ENCODE measurements around the gene ALG1. TPM values are rescaled to one million over a fixed set of nuclear protein-coding genes. Genes with fewer than 3 reads are reported as not detected.
"Not testable (repeated sequence)": the region's sequence is repeated elsewhere in the genome, so short reads cannot be mapped to it uniquely, and the experiment has no call there.

ALG1 gene
- total RNA-seq, 1 experiment from 2014 or later: 19.6 TPM

GRCh38 chr16:5036228-5037156, 35.2 kb upstream of the ALG1 start:
- Histone ChIP-seq H3K4me3 (ENCODE audit: insufficient read depth, low read depth, low read length) (no peak overlapping the region), H3K27me3 (ENCODE audit: control insufficient read depth, insufficient read depth, low read length) (peaks cover 7% of the 10 kb centered on the region)
- DNase-seq: peak; percentile 85

GRCh38 chr16:5040451-5040850, 31.2 kb upstream of the ALG1 start:
- no peak overlapping the region for H3K4me3 ChIP-seq (ENCODE audit: insufficient read depth, low read depth, low read length)
- no peaks in the 10 kb centered on the region for H3K27me3 ChIP-seq (ENCODE audit: control insufficient read depth, insufficient read depth, low read length)
- H3K36me3 ChIP-seq (replicated peaks; ENCODE audit: control insufficient read depth, insufficient read depth, low read length): no peaks in the 10 kb centered on the region
- DNase-seq: no peak

More at GRCh38 chr16:5036228-5037156, 35.2 kb upstream of the ALG1 start:
- H3K36me3 ChIP-seq (replicated peaks; ENCODE audit: control insufficient read depth, insufficient read depth, low read length): no peaks in the 10 kb centered on the region

- Histone ChIP-seq H3K36me3 (replicated peaks; ENCODE audit: control insufficient read depth, insufficient read depth, low read length) (no peaks in the 10 kb centered on the region), H3K4me3 (ENCODE audit: insufficient read depth, low read depth, low read length) (no peak overlapping the region), H3K27me3 (ENCODE audit: control insufficient read depth, insufficient read depth, low read length) (no peaks in the 10 kb centered on the region)
- DNase-seq: peak; percentile 1
These were observed 30.0 kb upstream of the ALG1 start for GRCh38 chr16:5041600-5042133.

- DNase-seq: peak; percentile 64
- H3K27me3 ChIP-seq (ENCODE audit: control insufficient read depth, insufficient read depth, low read length): no peaks in the 10 kb centered on the region
- no peaks in the 10 kb centered on the region for H3K36me3 ChIP-seq (replicated peaks; ENCODE audit: control insufficient read depth, insufficient read depth, low read length)
- no peak overlapping the region for H3K4me3 ChIP-seq (ENCODE audit: insufficient read depth, low read depth, low read length)
These were observed 29.0 kb upstream of the ALG1 start for GRCh38 chr16:5042574-5043171.

- no peaks in the 10 kb centered on the region for H3K36me3 ChIP-seq (replicated peaks; ENCODE audit: control insufficient read depth, insufficient read depth, low read length)
- no peaks in the 10 kb centered on the region for H3K27me3 ChIP-seq (ENCODE audit: control insufficient read depth, insufficient read depth, low read length)
- no peak overlapping the region for H3K4me3 ChIP-seq (ENCODE audit: insufficient read depth, low read depth, low read length)
- DNase-seq: peak; percentile 1
These were observed 27.6 kb upstream of the ALG1 start for GRCh38 chr16:5044011-5044540.

- not testable (repeated sequence) for H3K27me3 ChIP-seq (ENCODE audit: control insufficient read depth, insufficient read depth, low read length); H3K4me3 ChIP-seq (ENCODE audit: insufficient read depth, low read depth, low read length); H3K36me3 ChIP-seq (replicated peaks; ENCODE audit: control insufficient read depth, insufficient read depth, low read length); DNase-seq
These were observed 27.1 kb upstream of the ALG1 start for GRCh38 chr16:5044581-5044980.

GRCh38 chr16:5045499-5046115, 26.0 kb upstream of the ALG1 start:
- H3K36me3 ChIP-seq (replicated peaks; ENCODE audit: control insufficient read depth, insufficient read depth, low read length): no peaks in the 10 kb centered on the region
- peak; percentile 3 for DNase-seq
- no peak overlapping the region for H3K4me3 ChIP-seq (ENCODE audit: insufficient read depth, low read depth, low read length)
- no peaks in the 10 kb centered on the region for H3K27me3 ChIP-seq (ENCODE audit: control insufficient read depth, insufficient read depth, low read length)

- peak; percentile 63 for DNase-seq
- Histone ChIP-seq H3K36me3 (replicated peaks; ENCODE audit: control insufficient read depth, insufficient read depth, low read length) (no peaks in the 10 kb centered on the region), H3K27me3 (ENCODE audit: control insufficient read depth, insufficient read depth, low read length) (no peaks in the 10 kb centered on the region), H3K4me3 (ENCODE audit: insufficient read depth, low read depth, low read length) (no peak overlapping the region)
These were observed 24.7 kb upstream of the ALG1 start for GRCh38 chr16:5046914-5047313.

- H3K4me3 ChIP-seq (ENCODE audit: insufficient read depth, low read depth, low read length): no peak overlapping the region
- H3K36me3 ChIP-seq (replicated peaks; ENCODE audit: control insufficient read depth, insufficient read depth, low read length): no peaks in the 10 kb centered on the region
- DNase-seq: no peak
- H3K27me3 ChIP-seq (ENCODE audit: control insufficient read depth, insufficient read depth, low read length): no peaks in the 10 kb centered on the region
These were observed 16.5 kb upstream of the ALG1 start for GRCh38 chr16:5054876-5055865.

GRCh38 chr16:5056352-5056751, 15.3 kb upstream of the ALG1 start:
- no peak overlapping the region for H3K4me3 ChIP-seq (ENCODE audit: insufficient read depth, low read depth, low read length)
- DNase-seq: peak; percentile 91
- H3K27me3 ChIP-seq (ENCODE audit: control insufficient read depth, insufficient read depth, low read length): no peaks in the 10 kb centered on the region
- H3K36me3 ChIP-seq (replicated peaks; ENCODE audit: control insufficient read depth, insufficient read depth, low read length): no peaks in the 10 kb centered on the region

- no peaks in the 10 kb centered on the region for H3K36me3 ChIP-seq (replicated peaks; ENCODE audit: control insufficient read depth, insufficient read depth, low read length)
- H3K27me3 ChIP-seq (ENCODE audit: control insufficient read depth, insufficient read depth, low read length): no peaks in the 10 kb centered on the region
- DNase-seq: peak; percentile 93
- no peak overlapping the region for H3K4me3 ChIP-seq (ENCODE audit: insufficient read depth, low read depth, low read length)
These were observed 13.2 kb upstream of the ALG1 start for GRCh38 chr16:5058476-5058875.

- Histone ChIP-seq H3K36me3 (replicated peaks; ENCODE audit: control insufficient read depth, insufficient read depth, low read length) (no peaks in the 10 kb centered on the region), H3K4me3 (ENCODE audit: insufficient read depth, low read depth, low read length) (no peak overlapping the region), H3K27me3 (ENCODE audit: control insufficient read depth, insufficient read depth, low read length) (no peaks in the 10 kb centered on the region)
- DNase-seq: peak; percentile 79
These were observed 12.1 kb upstream of the ALG1 start for GRCh38 chr16:5059386-5060072.

- no peak overlapping the region for H3K4me3 ChIP-seq (ENCODE audit: insufficient read depth, low read depth, low read length)
- H3K27me3 ChIP-seq (ENCODE audit: control insufficient read depth, insufficient read depth, low read length): no peaks in the 10 kb centered on the region
- H3K36me3 ChIP-seq (replicated peaks; ENCODE audit: control insufficient read depth, insufficient read depth, low read length): no peaks in the 10 kb centered on the region
- no peak for DNase-seq
These were observed 11.5 kb upstream of the ALG1 start for GRCh38 chr16:5060073-5060641.
